SK-N-MC (cell line): ENCODE results near the gene IGFN1.

Source experiments
- DNase-seq: peaks from one replicate; pipeline ENCODE4 v3.0.0-alpha.2; 2011; ENCODE audit warnings: low read depth, low spot score
- H3K27ac ChIP-seq: fragments of 200-600 bp; sonication (generic); 2 replicates; pipeline ENCODE4 v1.5.1; 2016; ENCODE audit warnings: mixed run types
- H3K36me3 ChIP-seq: fragments of 200-600 bp; sonication (generic); 2 replicates; pipeline ENCODE4 v1.6.1; 2017; ENCODE audit warnings: antibody characterized with exemption, low read length, mixed read lengths; ENCODE audit not compliant: insufficient read depth
- H3K4me3 ChIP-seq: fragments of 200-600 bp; sonication (generic); 2 replicates; pipeline ENCODE4 v1.5.1; 2016
- H3K9ac ChIP-seq: fragments of 200-600 bp; sonication (generic); 2 replicates; pipeline ENCODE4 v1.8.0; 2017; ENCODE audit warnings: mixed run types, mixed read lengths; ENCODE audit not compliant: insufficient read length
- H3K9me3 ChIP-seq: fragments of 200-600 bp; sonication (generic); 2 replicates; pipeline ENCODE4 v1.6.1; 2017; ENCODE audit warnings: low read depth, mild to moderate bottlenecking, antibody characterized with exemption, low read length, moderate library complexity, mixed read lengths
- EZH2 ChIP-seq: fragments of 200-600 bp; sonication (generic); IDR thresholded peaks from one replicate; pipeline ENCODE4 v1.6.1; 2017; ENCODE audit warnings: antibody characterized with exemption
- FOXP2 ChIP-seq: optimal IDR thresholded peaks from 2 replicates; pipeline ENCODE3; 2011; ENCODE audit warnings: mild to moderate bottlenecking, moderate library complexity; ENCODE audit not compliant: insufficient read depth; ENCODE audit errors: extremely low read length, control extremely low read depth
- POLR2AphosphoS5 ChIP-seq: IDR thresholded peaks from 2 replicates; pipeline ENCODE4 v1.6.1; 2012; ENCODE audit warnings: mild to moderate bottlenecking, low read depth, low read length, borderline replicate concordance

Gene IGFN1

GRCh38 chr1:201206176-201206575 is 15.6 kb downstream of the IGFN1 start:
- TF ChIP-seq FOXP2 (no peak), POLR2AphosphoS5 (no peak), EZH2 (no peak)
- Histone ChIP-seq H3K36me3 (no peaks in the 10 kb centered on the region), H3K9me3 (no peaks in the 10 kb centered on the region), H3K27ac (no peak overlapping the region), H3K4me3 (no peak overlapping the region), H3K9ac (no peak overlapping the region)
- DNase-seq = no peak

- no peak for TF ChIP-seq POLR2AphosphoS5
- TF ChIP-seq EZH2 = no peak
- TF ChIP-seq FOXP2 = no peak
- H3K9ac ChIP-seq = no peak overlapping the region
- no peak for DNase-seq
- no peak overlapping the region for H3K27ac ChIP-seq
- no peak overlapping the region for H3K4me3 ChIP-seq
- no peaks in the 10 kb centered on the region for H3K36me3 ChIP-seq
- no peaks in the 10 kb centered on the region for H3K9me3 ChIP-seq
These were observed 16.4 kb downstream of the IGFN1 start for GRCh38 chr1:201207046-201207445.

GRCh38 chr1:201208236-201208635 is 17.6 kb downstream of the IGFN1 start:
- H3K9ac ChIP-seq = no peak overlapping the region
- no peaks in the 10 kb centered on the region for H3K9me3 ChIP-seq
- TF ChIP-seq POLR2AphosphoS5 (no peak), EZH2 (no peak), FOXP2 (no peak)
- H3K36me3 ChIP-seq = no peaks in the 10 kb centered on the region
- DNase-seq = no peak
- no peak overlapping the region for H3K27ac ChIP-seq
- no peak overlapping the region for H3K4me3 ChIP-seq

- Histone ChIP-seq H3K9ac (no peak overlapping the region), H3K36me3 (no peaks in the 10 kb centered on the region), H3K9me3 (no peaks in the 10 kb centered on the region), H3K27ac (no peak overlapping the region), H3K4me3 (no peak overlapping the region)
- no peak for DNase-seq
- TF ChIP-seq EZH2 = no peak
- no peak for TF ChIP-seq FOXP2
- TF ChIP-seq POLR2AphosphoS5 = no peak
These were observed 21.4 kb downstream of the IGFN1 start for GRCh38 chr1:201212056-201212455.

GRCh38 chr1:201212461-201213055 is 21.9 kb downstream of the IGFN1 start:
- no peaks in the 10 kb centered on the region for H3K36me3 ChIP-seq
- no peak overlapping the region for H3K4me3 ChIP-seq
- DNase-seq = no peak
- no peak overlapping the region for H3K27ac ChIP-seq
- TF ChIP-seq EZH2 (no peak), FOXP2 (no peak)
- no peak overlapping the region for H3K9ac ChIP-seq
- H3K9me3 ChIP-seq = no peaks in the 10 kb centered on the region

- H3K4me3 ChIP-seq = no peak overlapping the region
- H3K36me3 ChIP-seq = no peaks in the 10 kb centered on the region
- no peak for DNase-seq
- H3K27ac ChIP-seq = no peak overlapping the region
- no peak overlapping the region for H3K9ac ChIP-seq
- TF ChIP-seq EZH2 = no peak
- TF ChIP-seq POLR2AphosphoS5 = no peak
- TF ChIP-seq FOXP2 = no peak
- H3K9me3 ChIP-seq = no peaks in the 10 kb centered on the region
These were observed 22.6 kb downstream of the IGFN1 start for GRCh38 chr1:201213106-201213770.

- Histone ChIP-seq H3K9ac (no peak overlapping the region), H3K27ac (no peak overlapping the region), H3K4me3 (no peak overlapping the region), H3K36me3 (no peaks in the 10 kb centered on the region), H3K9me3 (no peaks in the 10 kb centered on the region)
- no peak for TF ChIP-seq POLR2AphosphoS5
- TF ChIP-seq FOXP2 = no peak
- TF ChIP-seq EZH2 = no peak
- DNase-seq = no peak
These were observed 23.3 kb downstream of the IGFN1 start for GRCh38 chr1:201213926-201214325.

- DNase-seq = no peak
- H3K4me3 ChIP-seq = no peak overlapping the region
- no peaks in the 10 kb centered on the region for H3K9me3 ChIP-seq
- no peak overlapping the region for H3K9ac ChIP-seq
- TF ChIP-seq FOXP2 = no peak
- no peak for TF ChIP-seq EZH2
- no peak for TF ChIP-seq POLR2AphosphoS5
- no peak overlapping the region for H3K27ac ChIP-seq
- no peaks in the 10 kb centered on the region for H3K36me3 ChIP-seq
These were observed 23.8 kb downstream of the IGFN1 start for GRCh38 chr1:201214461-201214860.

- no peaks in the 10 kb centered on the region for H3K9me3 ChIP-seq
- TF ChIP-seq EZH2 (no peak), POLR2AphosphoS5 (no peak), FOXP2 (no peak)
- H3K27ac ChIP-seq = no peak overlapping the region
These were observed 24.3 kb downstream of the IGFN1 start for GRCh38 chr1:201214886-201215285.

More at GRCh38 chr1:201214886-201215285, 24.3 kb downstream of the IGFN1 start:
- H3K4me3 ChIP-seq = no peak overlapping the region
- H3K9ac ChIP-seq = no peak overlapping the region
- no peaks in the 10 kb centered on the region for H3K36me3 ChIP-seq
- DNase-seq = no peak
